Esophagus (tissue), 2 donors: Measurements from ENCODE around the gene THEM4. TPM values are rescaled to one million over a fixed set of nuclear protein-coding genes. Genes with fewer than 3 reads are reported as not detected.
"Not testable (repeated sequence)": the region's sequence is repeated elsewhere in the genome, so short reads cannot be mapped to it uniquely, and the experiment has no call there.

Source experiments
- H3K27ac ChIP-seq, 2 donors: one replicate each; pipeline ENCODE4 v1.5.1; 2013; ENCODE audit warnings: low read depth in 2 of 2, mild to moderate bottlenecking in 2 of 2, inconsistent platforms in 1 of 2, low read length in 1 of 2, moderate library complexity in 1 of 2
- H3K27me3 ChIP-seq, 2 donors: one replicate each; pipeline ENCODE4 v1.6.1; 2013; ENCODE audit warnings: low read length in 2 of 2, control low read depth in 1 of 2, mild to moderate bottlenecking in 1 of 2; ENCODE audit not compliant: insufficient read depth in 2 of 2, control insufficient read depth in 1 of 2
- H3K36me3 ChIP-seq, 2 donors: one replicate each; pipeline ENCODE4 v1.6.1; 2013; ENCODE audit warnings: low read length in 1 of 2; ENCODE audit not compliant: control insufficient read depth in 2 of 2, insufficient read depth in 2 of 2
- H3K4me1 ChIP-seq, 2 donors: one replicate each; pipeline ENCODE4 v1.6.1; 2013; ENCODE audit warnings: low read length in 1 of 2; ENCODE audit not compliant: control insufficient read depth in 2 of 2, insufficient read depth in 2 of 2
- H3K4me3 ChIP-seq, 2 donors: one replicate each; pipeline ENCODE4 v1.5.1; 2013; ENCODE audit warnings: low read length in 2 of 2, mild to moderate bottlenecking in 2 of 2, low read depth in 1 of 2, moderate library complexity in 1 of 2
- H3K9me3 ChIP-seq, 2 donors: one replicate each; pipeline ENCODE4 v1.6.1; 2013; ENCODE audit warnings: mild to moderate bottlenecking in 2 of 2, low read depth in 1 of 2, low read length in 1 of 2, moderate library complexity in 1 of 2; ENCODE audit not compliant: control insufficient read depth in 2 of 2, insufficient read depth in 1 of 2
- WGBS, 2 donors: extraction: QIAGEN DNeasy Blood & Tissue Kit; methylation state at CpG; one replicate each; pipeline ENCODE4 v1.1.7; 2013; 5-methylcytosine and 5-hydroxymethylcytosine counted together
- polyA plus RNA-seq, 2 donors: library from polyadenylated mRNA; stranded (reverse); fragments of 200-250 nt; gene quantifications; one replicate each; pipeline ENCODE4 v1.2.3, GENCODE V29; 2013
- donor health status: healthy with polysubstance abuse.
- donor health status: Bipolar disorder and iron deficiency.

Gene THEM4
- polyA plus RNA-seq, 2 donors: 5.5 to 7.2 TPM

GRCh38 chr1:151900804-151901203 is 8.5 kb downstream of the THEM4 start:
- H3K36me3 ChIP-seq, H3K4me3 ChIP-seq, H3K9me3 ChIP-seq, H3K27me3 ChIP-seq, H3K4me1 ChIP-seq, H3K27ac ChIP-seq: not testable (repeated sequence)
- 92 to 93% methylated on average over 3 of the region's 3 CpGs for WGBS, 2 donors

GRCh38 chr1:151898519-151898991 is 10.8 kb downstream of the THEM4 start:
- Histone ChIP-seq H3K4me1 (peaks cover 0 to 7% of the 10 kb centered on the region in 2 donors), H3K27me3 (no peaks in the 10 kb centered on the region), H3K36me3 (no peaks in the 10 kb centered on the region), H3K9me3 (no peaks in the 10 kb centered on the region), H3K27ac (peak overlapping the region in 1 of 2 donors; percentile 13), H3K4me3 (no peak overlapping the region)
- WGBS, 2 donors: 54 to 61% methylated on average over 2 of the region's 2 CpGs

- H3K27me3 ChIP-seq: no peaks in the 10 kb centered on the region
- no peak overlapping the region for H3K4me3 ChIP-seq
- peaks cover 0 to 2% of the 10 kb centered on the region in 2 donors for H3K36me3 ChIP-seq
- H3K9me3 ChIP-seq: no peaks in the 10 kb centered on the region
- peak overlapping the region in 1 of 2 donors; percentile 13 for H3K27ac ChIP-seq
- 70 to 86% methylated on average over 10 of the region's 10 CpGs for WGBS, 2 donors
- H3K4me1 ChIP-seq: peaks cover 0 to 7% of the 10 kb centered on the region in 2 donors
These were observed 11.3 kb downstream of the THEM4 start for GRCh38 chr1:151897991-151898431.

GRCh38 chr1:151893176-151893924 is 16.0 kb downstream of the THEM4 start:
- Histone ChIP-seq H3K36me3 (peaks cover 0 to 6% of the 10 kb centered on the region in 2 donors), H3K27me3 (no peaks in the 10 kb centered on the region), H3K9me3 (no peaks in the 10 kb centered on the region), H3K4me1 (peaks cover 0 to 4% of the 10 kb centered on the region in 2 donors), H3K4me3 (no peak overlapping the region), H3K27ac (no peak overlapping the region)
- WGBS, 2 donors: 84 to 88% methylated on average over 9 of the region's 9 CpGs

- H3K36me3 ChIP-seq: peaks cover 0 to 6% of the 10 kb centered on the region in 2 donors
- 92 to 95% methylated on average over 2 of the region's 2 CpGs for WGBS, 2 donors
- no peaks in the 10 kb centered on the region for H3K4me1 ChIP-seq
- no peaks in the 10 kb centered on the region for H3K27me3 ChIP-seq
- no peak overlapping the region for H3K4me3 ChIP-seq
- H3K9me3 ChIP-seq: no peaks in the 10 kb centered on the region
- no peak overlapping the region for H3K27ac ChIP-seq
These were observed 17.1 kb downstream of the THEM4 start for GRCh38 chr1:151892190-151892589.

GRCh38 chr1:151891512-151891911 is 17.8 kb downstream of the THEM4 start:
- peaks cover 0 to 6% of the 10 kb centered on the region in 2 donors for H3K36me3 ChIP-seq
- no peaks in the 10 kb centered on the region for H3K9me3 ChIP-seq
- H3K4me1 ChIP-seq: no peaks in the 10 kb centered on the region
- H3K27ac ChIP-seq: no peak overlapping the region
- H3K4me3 ChIP-seq: no peak overlapping the region
- 79 to 83% methylated on average over 3 of the region's 3 CpGs for WGBS, 2 donors
- no peaks in the 10 kb centered on the region for H3K27me3 ChIP-seq

- Histone ChIP-seq H3K27me3 (no peaks in the 10 kb centered on the region), H3K4me1 (no peaks in the 10 kb centered on the region), H3K27ac (no peak overlapping the region), H3K9me3 (no peaks in the 10 kb centered on the region), H3K4me3 (no peak overlapping the region), H3K36me3 (peaks cover 0 to 6% of the 10 kb centered on the region in 2 donors)
- 86 to 93% methylated on average over 2 of the region's 2 CpGs for WGBS, 2 donors
These were observed 20.2 kb downstream of the THEM4 start for GRCh38 chr1:151888972-151889570.

GRCh38 chr1:151887028-151887427 is 22.3 kb downstream of the THEM4 start:
- no peaks in the 10 kb centered on the region for H3K9me3 ChIP-seq
- H3K27me3 ChIP-seq: no peaks in the 10 kb centered on the region
- H3K4me1 ChIP-seq: no peaks in the 10 kb centered on the region
- 40 to 67% methylated on average over 1 of the region's 1 CpG for WGBS, 2 donors
- H3K36me3 ChIP-seq: peaks cover 0 to 2% of the 10 kb centered on the region in 2 donors
- no peak overlapping the region for H3K27ac ChIP-seq
- H3K4me3 ChIP-seq: no peak overlapping the region

GRCh38 chr1:151885479-151885878 is 23.8 kb downstream of the THEM4 start:
- H3K27ac ChIP-seq: no peak overlapping the region
- H3K36me3 ChIP-seq: no peaks in the 10 kb centered on the region
- no peaks in the 10 kb centered on the region for H3K9me3 ChIP-seq
- WGBS, 2 donors: 54 to 63% methylated on average over 1 of the region's 1 CpG
- H3K4me3 ChIP-seq: no peak overlapping the region
- H3K4me1 ChIP-seq: no peaks in the 10 kb centered on the region
- H3K27me3 ChIP-seq: no peaks in the 10 kb centered on the region
